ENCODE measurements around the gene SH3GL1.

DNA sequence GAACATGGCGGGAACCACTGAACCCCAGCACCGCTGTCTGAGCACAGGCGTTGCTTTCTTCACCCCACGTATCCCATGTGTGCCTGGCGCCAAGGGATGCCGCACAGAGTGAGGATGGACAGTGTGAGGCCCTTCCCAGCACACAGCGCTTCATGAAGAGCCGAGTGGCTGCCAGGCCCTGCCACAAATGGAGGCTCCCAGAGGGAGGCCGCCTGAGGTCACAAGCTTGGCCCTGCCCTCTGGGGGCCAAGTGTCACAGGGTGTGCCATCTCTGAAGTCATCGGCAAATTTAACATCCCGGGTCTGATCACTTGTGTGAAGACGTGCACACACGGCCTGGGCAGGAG is 32.6 kb downstream of the SH3GL1 start:
- TF ChIP-seq POLR2A (IDR thresholded peaks at IDR 0.05; ENCODE audit: low read length) (no peak), RFX5 (IDR thresholded peaks at IDR 0.05) (no peak), RNF2 (IDR thresholded peaks at IDR 0.05; ENCODE audit: borderline replicate concordance, low read depth) (no peak), SMC3 (IDR thresholded peaks at IDR 0.05) (no peak), NFE2L2 (conservative IDR thresholded peaks at IDR 0.05; ENCODE audit: low read length) (no peak)
- TF ChIP-seq, protein P1, sequence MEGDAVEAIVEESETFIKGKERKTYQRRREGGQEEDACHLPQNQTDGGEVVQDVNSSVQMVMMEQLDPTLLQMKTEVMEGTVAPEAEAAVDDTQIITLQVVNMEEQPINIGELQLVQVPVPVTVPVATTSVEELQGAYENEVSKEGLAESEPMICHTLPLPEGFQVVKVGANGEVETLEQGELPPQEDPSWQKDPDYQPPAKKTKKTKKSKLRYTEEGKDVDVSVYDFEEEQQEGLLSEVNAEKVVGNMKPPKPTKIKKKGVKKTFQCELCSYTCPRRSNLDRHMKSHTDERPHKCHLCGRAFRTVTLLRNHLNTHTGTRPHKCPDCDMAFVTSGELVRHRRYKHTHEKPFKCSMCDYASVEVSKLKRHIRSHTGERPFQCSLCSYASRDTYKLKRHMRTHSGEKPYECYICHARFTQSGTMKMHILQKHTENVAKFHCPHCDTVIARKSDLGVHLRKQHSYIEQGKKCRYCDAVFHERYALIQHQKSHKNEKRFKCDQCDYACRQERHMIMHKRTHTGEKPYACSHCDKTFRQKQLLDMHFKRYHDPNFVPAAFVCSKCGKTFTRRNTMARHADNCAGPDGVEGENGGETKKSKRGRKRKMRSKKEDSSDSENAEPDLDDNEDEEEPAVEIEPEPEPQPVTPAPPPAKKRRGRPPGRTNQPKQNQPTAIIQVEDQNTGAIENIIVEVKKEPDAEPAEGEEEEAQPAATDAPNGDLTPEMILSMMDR (IDR thresholded peaks at IDR 0.05) = no peak
- TF ChIP-seq, protein P2, sequence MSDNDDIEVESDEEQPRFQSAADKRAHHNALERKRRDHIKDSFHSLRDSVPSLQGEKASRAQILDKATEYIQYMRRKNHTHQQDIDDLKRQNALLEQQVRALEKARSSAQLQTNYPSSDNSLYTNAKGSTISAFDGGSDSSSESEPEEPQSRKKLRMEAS (IDR thresholded peaks at IDR 0.05) = no peak
- TF ChIP-seq, protein P3, sequence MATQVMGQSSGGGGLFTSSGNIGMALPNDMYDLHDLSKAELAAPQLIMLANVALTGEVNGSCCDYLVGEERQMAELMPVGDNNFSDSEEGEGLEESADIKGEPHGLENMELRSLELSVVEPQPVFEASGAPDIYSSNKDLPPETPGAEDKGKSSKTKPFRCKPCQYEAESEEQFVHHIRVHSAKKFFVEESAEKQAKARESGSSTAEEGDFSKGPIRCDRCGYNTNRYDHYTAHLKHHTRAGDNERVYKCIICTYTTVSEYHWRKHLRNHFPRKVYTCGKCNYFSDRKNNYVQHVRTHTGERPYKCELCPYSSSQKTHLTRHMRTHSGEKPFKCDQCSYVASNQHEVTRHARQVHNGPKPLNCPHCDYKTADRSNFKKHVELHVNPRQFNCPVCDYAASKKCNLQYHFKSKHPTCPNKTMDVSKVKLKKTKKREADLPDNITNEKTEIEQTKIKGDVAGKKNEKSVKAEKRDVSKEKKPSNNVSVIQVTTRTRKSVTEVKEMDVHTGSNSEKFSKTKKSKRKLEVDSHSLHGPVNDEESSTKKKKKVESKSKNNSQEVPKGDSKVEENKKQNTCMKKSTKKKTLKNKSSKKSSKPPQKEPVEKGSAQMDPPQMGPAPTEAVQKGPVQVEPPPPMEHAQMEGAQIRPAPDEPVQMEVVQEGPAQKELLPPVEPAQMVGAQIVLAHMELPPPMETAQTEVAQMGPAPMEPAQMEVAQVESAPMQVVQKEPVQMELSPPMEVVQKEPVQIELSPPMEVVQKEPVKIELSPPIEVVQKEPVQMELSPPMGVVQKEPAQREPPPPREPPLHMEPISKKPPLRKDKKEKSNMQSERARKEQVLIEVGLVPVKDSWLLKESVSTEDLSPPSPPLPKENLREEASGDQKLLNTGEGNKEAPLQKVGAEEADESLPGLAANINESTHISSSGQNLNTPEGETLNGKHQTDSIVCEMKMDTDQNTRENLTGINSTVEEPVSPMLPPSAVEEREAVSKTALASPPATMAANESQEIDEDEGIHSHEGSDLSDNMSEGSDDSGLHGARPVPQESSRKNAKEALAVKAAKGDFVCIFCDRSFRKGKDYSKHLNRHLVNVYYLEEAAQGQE (IDR thresholded peaks at IDR 0.05) = no peak
